SK-N-SH (cell line): ENCODE measurements around the gene FRAS1.

Experiments used
- EP300 ChIP-seq, 2 experiments: IDR thresholded peaks; 2 replicates each; pipeline versions ENCODE4 v1.4.0 to v1.6.1; 2012; ENCODE audit warnings: borderline replicate concordance in 1 of 2, low read depth in 1 of 2, low read length in 1 of 2
- FOXJ3 ChIP-seq: sonication (generic); formaldehyde crosslinking; IDR thresholded peaks from 2 replicates; pipeline ENCODE4 v1.5.1; 2020; ENCODE audit warnings: mild to moderate bottlenecking, missing genetic modification reagents
- MEF2A ChIP-seq: IDR thresholded peaks from 2 replicates; pipeline ENCODE4 v1.4.0; 2012; ENCODE audit warnings: low read depth, borderline replicate concordance
- TF ChIP-seq, protein P1 (sequence below): fragments of 200-600 bp; sonication (generic); IDR thresholded peaks from 2 replicates; pipeline ENCODE4 v1.6.1; 2017; ENCODE audit warnings: antibody characterized with exemption, mild to moderate bottlenecking, moderate library complexity

DNA sequence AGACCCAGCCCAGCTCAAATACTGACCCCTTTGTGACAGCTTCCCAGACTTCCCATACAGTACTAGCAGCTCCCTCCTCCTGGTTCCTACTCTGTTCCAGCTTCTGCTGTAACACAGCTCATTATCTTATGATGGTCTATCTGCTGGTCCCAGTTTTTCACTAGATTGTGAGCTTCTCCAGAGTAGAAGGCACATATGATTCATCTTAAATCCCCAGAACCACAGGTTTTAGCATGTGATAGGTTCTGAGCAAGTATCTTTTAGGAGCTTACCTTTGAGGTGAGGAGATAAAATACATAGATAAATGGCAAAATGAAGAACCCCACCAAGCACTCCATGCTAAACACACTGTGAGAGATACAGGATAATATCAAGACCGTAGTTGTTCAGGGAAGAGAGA, 466.9 kb downstream of the FRAS1 start:
- TF ChIP-seq, protein P1, sequence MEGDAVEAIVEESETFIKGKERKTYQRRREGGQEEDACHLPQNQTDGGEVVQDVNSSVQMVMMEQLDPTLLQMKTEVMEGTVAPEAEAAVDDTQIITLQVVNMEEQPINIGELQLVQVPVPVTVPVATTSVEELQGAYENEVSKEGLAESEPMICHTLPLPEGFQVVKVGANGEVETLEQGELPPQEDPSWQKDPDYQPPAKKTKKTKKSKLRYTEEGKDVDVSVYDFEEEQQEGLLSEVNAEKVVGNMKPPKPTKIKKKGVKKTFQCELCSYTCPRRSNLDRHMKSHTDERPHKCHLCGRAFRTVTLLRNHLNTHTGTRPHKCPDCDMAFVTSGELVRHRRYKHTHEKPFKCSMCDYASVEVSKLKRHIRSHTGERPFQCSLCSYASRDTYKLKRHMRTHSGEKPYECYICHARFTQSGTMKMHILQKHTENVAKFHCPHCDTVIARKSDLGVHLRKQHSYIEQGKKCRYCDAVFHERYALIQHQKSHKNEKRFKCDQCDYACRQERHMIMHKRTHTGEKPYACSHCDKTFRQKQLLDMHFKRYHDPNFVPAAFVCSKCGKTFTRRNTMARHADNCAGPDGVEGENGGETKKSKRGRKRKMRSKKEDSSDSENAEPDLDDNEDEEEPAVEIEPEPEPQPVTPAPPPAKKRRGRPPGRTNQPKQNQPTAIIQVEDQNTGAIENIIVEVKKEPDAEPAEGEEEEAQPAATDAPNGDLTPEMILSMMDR, result no peak
- no peak for TF ChIP-seq MEF2A
- TF ChIP-seq EP300 (IDR thresholded peaks at IDR 0.05; ENCODE audit: borderline replicate concordance in 1 of 2, low read depth in 1 of 2, low read length in 1 of 2), result no peak
- no peak for TF ChIP-seq FOXJ3
